Endothelial cell of umbilical vein (primary cell): ENCODE measurements around the gene ZNF555. TPM values are rescaled to one million over a fixed set of nuclear protein-coding genes. Genes with fewer than 3 reads are reported as not detected.

Experiments
- BruUV-seq: library from RNA; stranded (reverse); fragments of 400-500 nt; replicated peaks from 2 replicates; lab custom pipeline; 2021; lab: Mats Ljungman, UMichigan
- CTCF ChIA-PET: fragments of 300-600, 350-600 bp; sonication (Branson Sonifier 250); formaldehyde crosslinking; loops from one replicate; lab custom pipeline; 2021; ENCODE audit warnings: antibody characterized with exemption, inconsistent platforms; lab: Charles Lee
- POLR2A ChIA-PET: fragments of 300-600, 350-600 bp; sonication (Branson Sonifier 250); formaldehyde crosslinking; loops from one replicate; lab custom pipeline; 2021; ENCODE audit warnings: antibody characterized with exemption, inconsistent platforms; lab: Charles Lee
- DNase-seq: peaks from one replicate; pipeline ENCODE4 v3.0.0-alpha.2; 2011; ENCODE audit warnings: low read depth, low spot score
- FAIRE-seq: peaks from 2 replicates; lab custom pipeline; 2011; peaks lifted over from hg19 to GRCh38; lab: Jason Lieb, UNC
- H2AFZ ChIP-seq: 2 replicates; pipeline ENCODE4 v1.6.0; 2012; ENCODE audit warnings: low read depth, low read length, control low read depth, inconsistent platforms
- H3K27ac ChIP-seq: 2 replicates; pipeline ENCODE4 v1.5.1; 2011; ENCODE audit warnings: low read depth, mild to moderate bottlenecking, control low read depth, low read length, moderate library complexity; ENCODE audit not compliant: insufficient read depth
- H3K27me3 ChIP-seq, 2 experiments: 2 replicates each; pipeline versions ENCODE4 v1.6.0 to v1.6.1; 2011; ENCODE audit warnings: low read length in 2 of 2, mixed read lengths in 1 of 2; ENCODE audit not compliant: control insufficient read depth in 2 of 2, insufficient read depth in 2 of 2
- H3K36me3 ChIP-seq, 2 experiments: 2 replicates in 1 of 2; 3 replicates in 1 of 2; pipeline ENCODE4 v1.5.1; 2011; ENCODE audit warnings: low read length in 2 of 2, mild to moderate bottlenecking in 1 of 2, moderate library complexity in 1 of 2; ENCODE audit not compliant: control insufficient read depth in 2 of 2, insufficient read depth in 2 of 2; ENCODE audit errors: extremely low read depth in 1 of 2
- H3K4me1 ChIP-seq: 3 replicates; pipeline ENCODE4 v1.5.1; 2011; ENCODE audit warnings: mild to moderate bottlenecking, low read length; ENCODE audit not compliant: control insufficient read depth, insufficient read depth; ENCODE audit errors: extremely low read depth
- H3K4me2 ChIP-seq: 2 replicates; pipeline ENCODE4 v1.6.1; 2011; ENCODE audit warnings: low read length, control low read depth, mixed read lengths; ENCODE audit not compliant: insufficient read depth
- H3K4me3 ChIP-seq, 3 experiments: fragments of 200-600 bp in 1 of 3; sonication (generic), shearing (Covaris generic) in 1 of 3; replicated peaks in 1 of 3; 2 replicates each; pipeline ENCODE4 v1.5.1; 2011 to 2016; ENCODE audit warnings: control low read depth in 3 of 3, low read length in 3 of 3, mild to moderate bottlenecking in 2 of 3, inconsistent platforms in 1 of 3, low read depth in 1 of 3, moderate library complexity in 1 of 3; ENCODE audit not compliant: insufficient read depth in 1 of 3
- H3K79me2 ChIP-seq: 2 replicates; pipeline ENCODE4 v1.6.0; 2012; ENCODE audit warnings: low read length, inconsistent platforms; ENCODE audit not compliant: control insufficient read depth, insufficient read depth
- H3K9ac ChIP-seq: replicated peaks from 2 replicates; pipeline ENCODE3; 2011; ENCODE audit warnings: low read length, control low read depth; ENCODE audit not compliant: insufficient read depth; ENCODE audit errors: extremely low read depth
- H3K9me1 ChIP-seq: replicated peaks from 3 replicates; pipeline ENCODE4 v1.6.0; 2011; ENCODE audit warnings: mild to moderate bottlenecking, low read length; ENCODE audit not compliant: control insufficient read depth, insufficient read depth; ENCODE audit errors: extremely low read depth
- H3K9me3 ChIP-seq: replicated peaks from 2 replicates; pipeline ENCODE4 v1.5.1; 2012; ENCODE audit warnings: low read length, inconsistent platforms; ENCODE audit not compliant: control insufficient read depth, insufficient read depth
- H4K20me1 ChIP-seq: replicated peaks from 2 replicates; pipeline ENCODE3; 2011; ENCODE audit warnings: mild to moderate bottlenecking, low read length; ENCODE audit not compliant: control insufficient read depth, insufficient read depth; ENCODE audit errors: extremely low read depth
- CTCF ChIP-seq, 2 donors: IDR thresholded peaks; 1 replicate in 1 of 2; 2 replicates in 1 of 2; pipeline ENCODE4 v1.5.1; 2011; ENCODE audit warnings: low read length in 2 of 2, mild to moderate bottlenecking in 2 of 2, moderate library complexity in 2 of 2, control low read depth in 1 of 2, inconsistent platforms in 1 of 2, low read depth in 1 of 2; ENCODE audit not compliant: insufficient read depth in 1 of 2; ENCODE audit errors: extremely low read depth in 1 of 2
- EZH2 ChIP-seq: IDR thresholded peaks from 2 replicates; pipeline ENCODE4 v1.6.1; 2012; ENCODE audit warnings: borderline replicate concordance, low read depth, mild to moderate bottlenecking, moderate library complexity, low read length, inconsistent platforms; ENCODE audit not compliant: severe bottlenecking
- FOS ChIP-seq: IDR thresholded peaks from 2 replicates; pipeline ENCODE4 v1.6.1; 2011; ENCODE audit warnings: mild to moderate bottlenecking, low read length, moderate library complexity, borderline replicate concordance; ENCODE audit not compliant: insufficient read depth
- GATA2 ChIP-seq: IDR thresholded peaks from 2 replicates; pipeline ENCODE4 v1.7.0; 2011; ENCODE audit warnings: low read depth, mild to moderate bottlenecking, moderate library complexity, mixed read lengths, low read length; ENCODE audit not compliant: insufficient read length, insufficient read depth
- JUN ChIP-seq: IDR thresholded peaks from 2 replicates; pipeline ENCODE4 v1.6.1; 2011; ENCODE audit warnings: borderline replicate concordance, low read depth; ENCODE audit not compliant: insufficient read length, insufficient read depth
- MAX ChIP-seq: IDR thresholded peaks from 2 replicates; pipeline ENCODE4 v1.6.1; 2011; ENCODE audit not compliant: insufficient read depth, insufficient read length
- MYC ChIP-seq: IDR thresholded peaks from one replicate; pipeline ENCODE4 v1.6.1; 2011; ENCODE audit warnings: mild to moderate bottlenecking, low read depth, low read length
- POLR2A ChIP-seq: IDR thresholded peaks from 2 replicates; pipeline ENCODE4 v1.6.1; 2012; ENCODE audit warnings: low read depth, mild to moderate bottlenecking, control low read depth, low read length
- POLR2AphosphoS5 ChIP-seq: IDR thresholded peaks from 2 replicates; pipeline ENCODE4 v1.6.1; 2012; ENCODE audit warnings: low read depth, mild to moderate bottlenecking, control low read depth, low read length, moderate library complexity; ENCODE audit not compliant: insufficient read depth
- dilution Hi-C: fragments of 300-500 bp; cut with MboI; formaldehyde crosslinking; loops from one replicate; pipeline ENCODE4 v1.15.0; 2019; ENCODE audit warnings: low sequenced_read_pairs; ENCODE audit not compliant: extremely low pct_ligation_motif_present
- intact Hi-C: fragments of 100-400 bp; cut with micrococcal nuclease; formaldehyde crosslinking; loops from one replicate; pipeline ENCODE4 v1.10.0; 2022
- polyA plus RNA-seq, 4 experiments: library from polyadenylated mRNA; depleted of rRNA in 3 of 4; stranded (reverse) in 3 of 4; unstranded in 1 of 4; fragments of >200 nt; gene quantifications; 2 replicates each; pipeline versions ENCODE4 v1.2.1 to v1.2.3, GENCODE V29; 2011 to 2012; ENCODE audit warnings: missing spikeins in 1 of 4
- total RNA-seq: library from RNA; stranded (reverse); gene quantifications from 2 replicates; pipeline ENCODE4 v1.2.3, GENCODE V29; 2021

Gene ZNF555
- total and polyA plus RNA-seq, 2 donors (not counting 3 experiments of a cell fraction or from before 2014, with no cell fraction given) = 1.6 to 5.4 TPM

DNA sequence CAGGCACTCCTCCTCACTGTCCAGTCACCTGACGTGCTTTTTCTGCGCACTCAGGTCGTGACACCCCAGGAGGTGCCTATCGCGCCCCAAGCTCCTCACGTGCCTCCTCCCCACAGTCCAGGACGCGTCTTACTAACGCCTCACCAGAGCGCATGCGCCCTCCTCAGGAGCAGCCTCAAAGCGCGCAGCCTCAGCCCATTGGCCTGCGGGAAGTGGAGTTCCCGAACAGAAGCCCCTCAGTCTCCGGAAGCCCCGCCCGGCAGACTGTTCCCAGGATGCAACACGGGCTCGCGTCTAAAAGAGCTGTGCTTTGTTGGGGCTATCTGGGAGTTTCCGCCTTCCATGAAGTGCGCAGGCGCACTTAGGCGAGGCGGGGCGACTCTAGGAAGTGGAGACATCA is 17.6 kb downstream of the ZNF555 start:
- no peaks in the 10 kb centered on the region for H3K9me1 ChIP-seq
- ChIA-PET CTCF (no interaction called here), POLR2A (no interaction called here)
- H3K9ac ChIP-seq = no peak overlapping the region
- no peak overlapping the region for H3K4me3 ChIP-seq
- no peak overlapping the region for H3K27ac ChIP-seq
- FAIRE-seq (no peak), DNase-seq (no peak)
- dilution Hi-C loops = no loop called here
- BruUV-seq = no TSS peak
- intact Hi-C loops = no loop called here
- H4K20me1 ChIP-seq = no peaks in the 10 kb centered on the region
- H3K79me2 ChIP-seq = no peaks in the 10 kb centered on the region
- H3K36me3 ChIP-seq = peaks cover 0 to 2% of the 10 kb centered on the region in 2 experiments
- H2AFZ ChIP-seq = no peak overlapping the region
- peaks cover 8% of the 10 kb centered on the region for H3K9me3 ChIP-seq
- no peaks in the 10 kb centered on the region for H3K27me3 ChIP-seq
- TF ChIP-seq MAX (no peak), POLR2A (no peak), EZH2 (no peak), MYC (no peak), POLR2AphosphoS5 (no peak), JUN (no peak)
- no peaks in the 10 kb centered on the region for H3K4me1 ChIP-seq
- no peak overlapping the region for H3K4me2 ChIP-seq

- CTCF ChIA-PET = interaction anchor here (1.4 kb wide), 1 partner anchor 24 kb away, joined by 5 read pairs; no protein-coding TSS in a partner anchor
- BruUV-seq = no TSS peak
- POLR2A ChIA-PET = no interaction called here
Measured at GRCh38 chr19:2863816-2864215, 22.5 kb downstream of the ZNF555 start.

More at GRCh38 chr19:2863816-2864215, 22.5 kb downstream of the ZNF555 start:
- no peaks in the 10 kb centered on the region for H3K9me1 ChIP-seq
- DNase-seq = no peak
- H3K4me1 ChIP-seq = no peaks in the 10 kb centered on the region
- dilution Hi-C loops (no loop called here), intact Hi-C loops (no loop called here)
- no peaks in the 10 kb centered on the region for H3K27me3 ChIP-seq
- no peaks in the 10 kb centered on the region for H3K79me2 ChIP-seq
- H3K36me3 ChIP-seq = no peaks in the 10 kb centered on the region
- no peak overlapping the region for H2AFZ ChIP-seq
- H4K20me1 ChIP-seq = no peaks in the 10 kb centered on the region
- H3K9me3 ChIP-seq = no peaks in the 10 kb centered on the region
- FAIRE-seq = no peak
- H3K4me2 ChIP-seq = no peak overlapping the region
- no peak overlapping the region for H3K27ac ChIP-seq
- TF ChIP-seq JUN (no peak), POLR2A (no peak), EZH2 (no peak), FOS (no peak), GATA2 (no peak), CTCF (IDR thresholded peaks at IDR 0.05; ENCODE audit: extremely low read depth in 1 of 2, insufficient read depth in 1 of 2, low read depth in 1 of 2, low read length in 2 of 2) (no peak), POLR2AphosphoS5 (no peak), MAX (no peak), MYC (no peak)
- H3K9ac ChIP-seq = no peak overlapping the region
- H3K4me3 ChIP-seq = no peak overlapping the region
